Colon (tissue), 2 donors: ENCODE results near the gene PDE4A.
"Not testable (repeated sequence)": the region's sequence is repeated elsewhere in the genome, so short reads cannot be mapped to it uniquely, and the experiment has no call there.

Experiments
- FAIRE-seq: peaks from 2 replicates; lab custom pipeline; 2012; peaks lifted over from hg19 to GRCh38; lab: Jason Lieb, UNC
- donor health status: control.
- donor health status: control.

PDE4A gene

GRCh38 chr19:10462042-10462441, 41.7 kb downstream of the PDE4A start:
- not testable (repeated sequence) for FAIRE-seq

DNA sequence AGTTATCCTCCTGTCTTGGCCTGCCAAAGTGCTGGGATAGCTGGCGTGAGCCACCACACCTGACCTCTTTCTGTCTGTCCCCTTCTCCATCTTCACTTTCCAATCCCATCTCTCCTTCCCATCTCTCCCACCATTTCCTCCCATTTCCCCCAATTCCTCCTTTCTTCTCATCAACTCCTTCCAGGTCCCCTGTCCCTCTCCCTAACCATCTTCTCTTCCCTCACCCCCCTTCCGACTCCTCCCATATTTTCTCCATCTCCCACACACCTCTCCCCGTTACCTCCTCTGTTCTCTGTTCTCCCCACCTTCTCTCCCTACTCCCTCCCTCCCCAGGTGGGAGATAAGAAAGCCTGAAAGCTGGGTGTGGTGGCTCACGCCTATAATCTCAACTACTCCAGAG, 42.2 kb downstream of the PDE4A start:
- no peak for FAIRE-seq

DNA sequence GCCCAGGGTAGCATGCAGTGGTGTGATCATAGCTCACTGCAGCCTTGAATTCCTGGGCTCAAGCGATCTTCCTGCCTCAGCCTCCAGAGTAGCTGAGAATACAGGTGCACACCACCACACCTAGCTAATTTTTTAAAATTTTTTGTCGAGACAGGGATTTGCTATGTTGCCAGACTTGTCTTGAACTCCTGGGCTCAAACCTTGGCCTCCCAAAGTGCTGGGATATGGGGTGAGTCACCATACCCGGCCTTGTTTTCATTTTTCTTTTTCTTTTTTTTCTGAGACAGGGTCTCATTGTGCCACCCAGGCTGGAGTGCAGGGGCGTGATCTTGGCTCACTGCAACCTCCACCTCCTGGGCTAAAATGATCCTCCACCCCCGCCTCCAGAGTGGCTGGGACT, 44.1 kb downstream of the PDE4A start:
- FAIRE-seq = no peak

DNA sequence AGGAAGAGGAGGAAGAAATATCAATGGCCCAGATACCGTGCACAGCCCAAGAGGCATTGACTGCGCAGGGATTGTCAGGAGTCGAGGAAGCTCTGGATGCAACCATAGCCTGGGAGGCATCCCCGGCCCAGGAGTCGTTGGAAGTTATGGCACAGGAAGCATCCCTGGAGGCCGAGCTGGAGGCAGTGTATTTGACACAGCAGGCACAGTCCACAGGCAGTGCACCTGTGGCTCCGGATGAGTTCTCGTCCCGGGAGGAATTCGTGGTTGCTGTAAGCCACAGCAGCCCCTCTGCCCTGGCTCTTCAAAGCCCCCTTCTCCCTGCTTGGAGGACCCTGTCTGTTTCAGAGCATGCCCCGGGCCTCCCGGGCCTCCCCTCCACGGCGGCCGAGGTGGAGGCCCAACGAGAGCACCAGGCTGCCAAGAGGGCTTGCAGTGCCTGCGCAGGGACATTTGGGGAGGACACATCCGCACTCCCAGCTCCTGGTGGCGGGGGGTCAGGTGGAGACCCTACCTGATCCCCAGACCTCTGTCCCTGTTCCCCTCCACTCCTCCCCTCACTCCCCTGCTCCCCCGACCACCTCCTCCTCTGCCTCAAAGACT, 46.9 kb downstream of the PDE4A start:
- no peak for FAIRE-seq

GRCh38 chr19:10468133-10468532, 47.8 kb downstream of the PDE4A start:
- FAIRE-seq = no peak

DNA sequence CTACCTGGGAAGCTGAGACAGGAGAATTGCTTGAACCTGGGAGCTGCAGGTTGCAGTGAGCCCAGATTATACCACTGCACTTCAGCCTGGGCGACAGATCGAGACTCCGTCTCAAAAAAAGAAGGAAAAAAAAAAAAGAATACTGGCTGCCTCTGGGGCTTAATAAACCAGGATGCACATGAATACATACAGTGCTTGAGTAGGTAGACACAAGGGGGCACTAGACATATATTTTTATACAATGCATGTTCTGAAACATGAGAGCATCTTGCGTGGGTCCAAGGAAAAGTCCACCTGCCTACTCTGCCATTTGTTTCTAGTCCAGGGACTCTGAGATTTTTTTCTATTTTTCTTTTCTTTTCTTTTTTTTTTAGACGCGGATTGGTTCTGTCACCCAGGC, 51.6 kb downstream of the PDE4A start:
- FAIRE-seq = no peak

GRCh38 chr19:10473192-10473591, 52.9 kb downstream of the PDE4A start:
- no peak for FAIRE-seq

- no peak for FAIRE-seq
Measured at GRCh38 chr19:10474962-10475451, 54.7 kb downstream of the PDE4A start.

DNA sequence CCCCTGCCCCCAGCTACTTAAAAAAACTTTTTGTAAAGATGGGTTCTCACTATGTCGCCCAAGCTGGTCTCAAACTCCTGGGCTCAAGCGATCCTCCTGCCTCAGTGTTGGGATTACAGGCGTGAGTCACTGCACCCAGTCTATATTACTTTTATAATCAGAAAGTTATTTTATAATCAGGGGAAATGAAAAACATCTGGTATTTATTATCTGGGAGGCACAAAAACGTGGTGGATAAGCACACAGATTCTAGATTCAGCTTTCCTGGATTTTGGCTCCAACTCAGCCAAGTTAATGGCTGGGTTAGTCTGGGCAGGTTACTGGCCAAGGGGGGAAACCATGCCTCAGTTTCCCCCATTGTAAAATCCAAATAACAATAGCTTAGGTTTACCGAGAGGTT, 58.1 kb downstream of the PDE4A start:
- no peak for FAIRE-seq

DNA sequence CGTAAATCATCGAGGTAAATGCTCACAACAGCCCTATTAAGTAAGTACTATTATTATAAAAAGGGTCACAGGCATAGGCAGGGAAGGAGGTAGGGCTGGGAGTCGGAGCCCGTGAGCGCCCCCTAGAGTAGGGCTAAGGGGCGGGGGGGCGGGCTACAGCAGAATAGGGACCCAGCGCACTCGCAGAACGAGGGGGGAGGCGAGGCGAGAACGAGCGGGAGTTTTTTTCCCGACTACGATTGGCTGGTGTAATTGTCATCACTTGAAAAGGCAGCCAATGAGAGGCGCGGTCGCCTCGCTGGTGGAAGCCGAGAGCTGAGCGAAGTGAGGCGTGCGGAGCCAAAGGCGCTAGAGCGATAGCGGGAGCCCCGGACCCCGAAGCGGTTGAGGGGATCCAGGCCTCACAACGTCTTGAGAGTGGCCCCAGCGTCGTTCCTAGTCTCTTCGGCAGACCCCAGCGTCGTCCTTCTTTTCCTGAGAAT, 58.6 kb downstream of the PDE4A start:
- no peak for FAIRE-seq

GRCh38 chr19:10486551-10486950, 66.2 kb downstream of the PDE4A start:
- FAIRE-seq = no peak

DNA sequence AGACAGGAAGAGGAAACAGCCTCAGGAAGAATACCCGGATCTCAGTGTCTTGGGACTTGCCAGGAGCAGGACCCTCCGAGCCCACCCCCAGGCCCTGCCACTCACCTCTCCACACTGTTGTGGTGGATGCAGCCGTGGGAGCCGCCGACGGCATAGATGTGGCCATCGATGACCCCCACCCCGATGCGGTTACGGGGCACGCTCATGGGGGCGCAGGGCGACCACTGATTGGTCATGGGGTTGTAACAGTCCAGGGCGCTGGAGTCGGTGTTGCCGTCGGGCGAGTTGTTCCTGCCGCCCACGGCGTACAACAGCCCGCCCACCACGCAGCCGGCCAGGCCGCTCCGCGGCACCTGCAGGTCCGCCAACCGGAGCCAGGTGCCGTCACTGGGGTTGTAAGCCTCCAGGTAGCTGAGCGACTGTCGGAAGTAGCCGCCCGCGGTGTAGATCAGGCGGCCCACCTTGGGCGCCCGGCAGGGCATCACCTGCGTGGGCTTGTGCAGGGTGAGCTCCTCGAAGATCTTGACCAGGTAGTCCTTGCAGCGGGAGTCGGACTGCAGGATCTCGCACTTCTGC, 71.2 kb downstream of the PDE4A start:
- no peak for FAIRE-seq

GRCh38 chr19:10497371-10497770, 77.0 kb downstream of the PDE4A start:
- no peak for FAIRE-seq

- no peak for FAIRE-seq
Measured at GRCh38 chr19:10499550-10500246, 79.4 kb downstream of the PDE4A start.

GRCh38 chr19:10500247-10500592, 79.9 kb downstream of the PDE4A start:
- FAIRE-seq = no peak

GRCh38 chr19:10501971-10502523, 81.7 kb downstream of the PDE4A start:
- no peak for FAIRE-seq

DNA sequence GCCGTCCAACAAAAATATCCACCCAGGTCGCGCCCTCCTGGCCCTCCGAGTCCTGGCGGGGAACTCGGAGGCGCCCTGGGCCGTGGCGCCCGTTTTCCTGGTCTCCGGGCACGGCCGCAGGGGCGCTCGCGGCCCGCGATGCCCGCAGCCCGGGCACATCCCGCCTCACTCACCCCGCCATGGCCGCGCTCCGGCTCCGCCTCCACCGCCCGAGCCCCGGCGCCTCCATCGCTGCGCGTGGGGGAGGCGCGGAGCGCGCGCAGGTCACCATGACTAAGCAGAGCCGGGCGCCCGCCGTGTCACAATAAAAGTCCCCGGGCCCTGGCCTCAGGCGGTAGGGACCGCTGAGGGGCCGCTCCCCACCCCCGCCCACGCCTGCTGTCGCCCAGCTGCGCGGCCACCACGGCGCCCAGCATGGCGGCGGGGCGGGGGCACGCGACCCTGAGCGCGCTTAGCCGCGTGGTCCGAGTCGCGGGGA, 82.2 kb downstream of the PDE4A start:
- no peak for FAIRE-seq

GRCh38 chr19:10503002-10503789, 82.9 kb downstream of the PDE4A start, which contains the start of gene KEAP1:
TSS of gene KEAP1 (minus strand) at chr19:10503356. CDS start at chr19:10500033, 3,323 bp downstream.
- FAIRE-seq = no peak

- FAIRE-seq = no peak
Measured at GRCh38 chr19:10505583-10506229, 85.4 kb downstream of the PDE4A start.

DNA sequence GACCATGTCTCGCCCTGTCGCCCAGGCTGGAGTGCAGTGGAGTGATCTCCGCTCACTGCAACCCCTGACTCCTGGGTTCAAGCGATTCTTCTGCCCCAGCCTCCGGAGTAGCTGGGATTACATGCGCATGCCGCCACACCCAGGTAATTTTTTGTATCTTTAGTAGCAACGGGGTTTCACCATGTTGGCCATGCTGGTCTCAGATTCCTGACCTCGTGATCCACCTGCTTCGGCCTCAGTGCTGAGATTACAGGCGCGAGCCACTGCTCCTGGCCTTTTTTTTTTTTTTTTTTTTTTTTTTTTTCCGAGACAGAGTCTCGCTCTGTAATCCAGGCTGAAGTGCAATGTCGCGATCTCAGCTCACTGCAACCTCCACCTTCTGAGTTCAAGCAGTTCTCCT, 87.7 kb downstream of the PDE4A start:
- FAIRE-seq = no peak

- FAIRE-seq = no peak
Measured at GRCh38 chr19:10508707-10509106, 88.4 kb downstream of the PDE4A start.
